HL-60 (cell line): ENCODE measurements around the gene TCTN1.

Experiments
- CTCF ChIP-seq: IDR thresholded peaks from one replicate; pipeline ENCODE4 v1.5.1; 2011; ENCODE audit warnings: low read length, control low read depth, inconsistent platforms; ENCODE audit not compliant: insufficient read depth
- GABPA ChIP-seq: IDR thresholded peaks from 2 replicates; pipeline ENCODE4 v1.6.1; 2012; ENCODE audit warnings: low read depth
- POLR2AphosphoS5 ChIP-seq: IDR thresholded peaks from 2 replicates; pipeline ENCODE4 v1.6.1; 2012; ENCODE audit warnings: low read depth
- REST ChIP-seq: IDR thresholded peaks from 2 replicates; pipeline ENCODE4 v1.6.1; 2012; ENCODE audit warnings: low read depth; ENCODE audit not compliant: insufficient replicate concordance

GRCh38 chr12:110606253-110606611 is 7.7 kb upstream of the TCTN1 start:
- TF ChIP-seq CTCF (no peak), POLR2AphosphoS5 (no peak), GABPA (no peak), REST (no peak)
